ENCODE results near the gene ATG7.

Gene ATG7

DNA sequence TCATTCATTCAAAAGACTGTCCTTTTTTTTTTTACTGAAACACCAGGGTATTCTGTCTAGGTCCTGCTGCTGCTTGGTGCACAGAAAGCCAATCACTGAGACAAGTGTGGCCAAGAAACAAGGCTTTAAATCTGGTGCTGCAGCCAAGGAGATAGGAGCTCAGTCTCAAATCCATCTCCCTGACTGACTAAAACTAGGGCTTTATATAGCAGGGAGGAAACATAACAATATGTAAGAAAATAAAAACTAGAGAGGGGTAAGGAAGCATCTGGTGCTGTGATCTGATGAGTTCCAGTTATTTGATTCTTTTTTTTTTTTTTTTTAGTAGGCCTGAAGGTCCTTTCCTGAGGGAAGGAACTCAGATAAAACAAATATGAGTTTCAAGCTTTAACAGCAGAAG lies 139.8 kb downstream of the ATG7 start:
- Histone ChIP-seq H3K9me3 (ENCODE audit: control insufficient read depth, low read length) (no peaks in the 10 kb centered on the region), H3K27me3 (ENCODE audit: control insufficient read depth, insufficient read depth, low read length) (no peaks in the 10 kb centered on the region), H3K79me2 (peaks cover 4% of the 10 kb centered on the region), H3K4me2 (ENCODE audit: low read length) (no peak overlapping the region), H2AFZ (no peak overlapping the region), H3K9ac (no peak overlapping the region), H3K4me1 (no peaks in the 10 kb centered on the region), H3K27ac (no peak overlapping the region), H3K36me3 (ENCODE audit: control insufficient read depth, insufficient read depth, low read length) (no peaks in the 10 kb centered on the region), H3K4me3 (ENCODE audit: low read depth, low read length) (no peak overlapping the region)
- no peak for TF ChIP-seq CTCF (IDR thresholded peaks at IDR 0.05)

DNA sequence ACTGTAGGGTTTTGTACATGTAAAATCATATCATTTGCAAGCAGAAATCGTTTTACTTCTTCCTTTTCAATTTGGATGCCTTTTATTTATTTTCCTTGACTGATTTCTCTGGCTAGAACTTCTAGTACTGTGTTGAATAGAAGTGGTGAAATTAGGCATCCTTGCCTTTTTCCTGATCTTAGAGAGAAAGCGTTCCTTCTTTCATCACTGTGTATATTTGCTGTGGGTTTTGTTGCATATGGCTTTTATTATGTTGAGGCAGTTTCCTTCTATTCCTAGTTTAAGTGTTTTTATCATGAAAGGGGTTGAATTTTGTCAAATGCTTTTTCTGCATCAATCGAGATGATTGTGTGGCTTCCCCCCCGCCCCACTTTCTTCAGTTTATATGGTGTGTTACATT lies 140.9 kb downstream of the ATG7 start:
- no peaks in the 10 kb centered on the region for H3K79me2 ChIP-seq
- H3K4me2 ChIP-seq (ENCODE audit: low read length): no peak overlapping the region
- H3K9ac ChIP-seq: no peak overlapping the region
- H3K4me1 ChIP-seq: no peaks in the 10 kb centered on the region
- no peak overlapping the region for H2AFZ ChIP-seq
- H3K27me3 ChIP-seq (ENCODE audit: control insufficient read depth, insufficient read depth, low read length): no peaks in the 10 kb centered on the region
- H3K36me3 ChIP-seq (ENCODE audit: control insufficient read depth, insufficient read depth, low read length): no peaks in the 10 kb centered on the region
- H3K27ac ChIP-seq: no peak overlapping the region
- H3K9me3 ChIP-seq (ENCODE audit: control insufficient read depth, low read length): no peaks in the 10 kb centered on the region
- H3K4me3 ChIP-seq (ENCODE audit: low read depth, low read length): no peak overlapping the region
- TF ChIP-seq CTCF (IDR thresholded peaks at IDR 0.05): no peak

GRCh38 chr3:11415099-11415498 lies 142.9 kb downstream of the ATG7 start:
- Histone ChIP-seq H3K9ac (no peak overlapping the region), H2AFZ (no peak overlapping the region), H3K79me2 (no peaks in the 10 kb centered on the region), H3K4me1 (no peaks in the 10 kb centered on the region), H3K27ac (no peak overlapping the region), H3K4me3 (ENCODE audit: low read depth, low read length) (no peak overlapping the region), H3K9me3 (ENCODE audit: control insufficient read depth, low read length) (no peaks in the 10 kb centered on the region), H3K27me3 (ENCODE audit: control insufficient read depth, insufficient read depth, low read length) (no peaks in the 10 kb centered on the region), H3K4me2 (ENCODE audit: low read length) (no peak overlapping the region), H3K36me3 (ENCODE audit: control insufficient read depth, insufficient read depth, low read length) (no peaks in the 10 kb centered on the region)
- TF ChIP-seq CTCF (IDR thresholded peaks at IDR 0.05): no peak

DNA sequence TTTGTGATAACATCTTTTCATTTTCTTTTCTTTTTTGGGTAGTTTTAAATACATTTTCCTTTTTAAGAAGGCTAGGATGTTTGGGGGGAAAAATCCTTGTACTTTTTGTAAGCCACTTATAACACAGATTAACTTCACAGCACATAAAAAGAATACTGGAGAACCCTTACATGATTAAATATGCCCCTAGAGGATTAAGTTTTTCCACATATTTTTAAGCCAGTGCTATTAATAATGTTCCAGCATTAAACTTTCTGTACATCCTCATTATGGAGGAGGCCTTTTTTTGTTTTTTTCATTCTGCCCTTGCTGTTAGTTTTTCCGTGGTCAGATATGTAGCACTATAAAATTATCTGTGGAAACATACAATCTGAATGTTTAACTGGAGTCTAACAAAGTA lies 147.9 kb downstream of the ATG7 start:
- Histone ChIP-seq H3K27ac (no peak overlapping the region), H3K79me2 (no peaks in the 10 kb centered on the region), H3K9me3 (ENCODE audit: control insufficient read depth, low read length) (no peaks in the 10 kb centered on the region), H3K27me3 (ENCODE audit: control insufficient read depth, insufficient read depth, low read length) (no peaks in the 10 kb centered on the region), H3K4me1 (no peaks in the 10 kb centered on the region), H2AFZ (no peak overlapping the region), H3K4me3 (ENCODE audit: low read depth, low read length) (no peak overlapping the region), H3K36me3 (ENCODE audit: control insufficient read depth, insufficient read depth, low read length) (no peaks in the 10 kb centered on the region), H3K4me2 (ENCODE audit: low read length) (no peak overlapping the region), H3K9ac (no peak overlapping the region)
- TF ChIP-seq CTCF (IDR thresholded peaks at IDR 0.05): no peak

- Histone ChIP-seq H3K9me3 (ENCODE audit: control insufficient read depth, low read length) (no peaks in the 10 kb centered on the region), H3K27me3 (ENCODE audit: control insufficient read depth, insufficient read depth, low read length) (no peaks in the 10 kb centered on the region), H3K36me3 (ENCODE audit: control insufficient read depth, insufficient read depth, low read length) (no peaks in the 10 kb centered on the region), H3K4me1 (no peaks in the 10 kb centered on the region), H3K9ac (no peak overlapping the region), H3K4me2 (ENCODE audit: low read length) (no peak overlapping the region), H3K79me2 (no peaks in the 10 kb centered on the region), H3K27ac (no peak overlapping the region), H2AFZ (no peak overlapping the region), H3K4me3 (ENCODE audit: low read depth, low read length) (no peak overlapping the region)
- TF ChIP-seq CTCF (IDR thresholded peaks at IDR 0.05): no peak
Measured at GRCh38 chr3:11422291-11422690, 150.1 kb downstream of the ATG7 start.

Measured in parathyroid adenoma (tissue), 2 donors.